Sigmoid colon (tissue), 7 donors: ENCODE measurements around the gene NEK9. TPM values are rescaled to one million over a fixed set of nuclear protein-coding genes. Genes with fewer than 3 reads are reported as not detected.

Experiments
- DNase-seq: peaks from one replicate; pipeline ENCODE4 v3.0.0-alpha.2; 2019
- H3K27ac ChIP-seq, 4 donors: fragments of 200-600 bp; sonication (generic); one replicate each; pipeline ENCODE4 v1.5.1; 2016 to 2019; ENCODE audit warnings: mild to moderate bottlenecking in 1 of 4
- H3K27me3 ChIP-seq, 3 donors: fragments of 200-600 bp; sonication (generic); one replicate each; pipeline ENCODE4 v1.5.1; 2019; ENCODE audit warnings: mild to moderate bottlenecking in 1 of 3
- H3K36me3 ChIP-seq, 4 donors: fragments of 200-600 bp; sonication (generic); one replicate each; pipeline ENCODE4 v1.5.1; 2016 to 2019
- H3K4me1 ChIP-seq, 4 donors: fragments of 200-600 bp; sonication (generic); one replicate each; pipeline ENCODE4 v1.5.1; 2017 to 2019
- H3K4me3 ChIP-seq, 4 donors: fragments of 200-600 bp; sonication (generic); one replicate each; pipeline ENCODE4 v1.5.1; 2017 to 2019; ENCODE audit warnings: mild to moderate bottlenecking in 2 of 4, moderate library complexity in 1 of 4
- H3K9me3 ChIP-seq, 4 donors: fragments of 200-600 bp in 3 of 4; sonication (generic) in 3 of 4; one replicate each; pipeline versions ENCODE4 v1.5.1 to v1.6.1; 2013 to 2019
- CTCF ChIP-seq, 4 experiments: fragments of 450-650 bp in 3 of 4; fragments of 200-600 bp in 1 of 4; IDR thresholded peaks; one replicate each; pipeline ENCODE4 v1.5.1; 2016 to 2019; ENCODE audit warnings: antibody characterized with exemption in 4 of 4, mild to moderate bottlenecking in 3 of 4, moderate library complexity in 2 of 4
- EP300 ChIP-seq, 4 donors: sonication (generic); formaldehyde crosslinking; IDR thresholded peaks; one replicate each; pipeline ENCODE4 v1.6.1; 2017; ENCODE audit warnings: antibody characterized with exemption in 4 of 4
- POLR2A ChIP-seq, 2 donors: fragments of 450-650 bp; IDR thresholded peaks; one replicate each; pipeline ENCODE4 v1.6.1; 2016; ENCODE audit warnings: antibody characterized with exemption in 2 of 2, mild to moderate bottlenecking in 2 of 2, moderate library complexity in 2 of 2
- POLR2AphosphoS5 ChIP-seq, 4 donors: sonication (generic); formaldehyde crosslinking; IDR thresholded peaks; one replicate each; pipeline ENCODE4 v1.6.1; 2017; ENCODE audit warnings: antibody characterized with exemption in 4 of 4
- WGBS, 2 donors: extraction: QIAGEN DNeasy Blood & Tissue Kit; methylation state at CpG; one replicate each; pipeline ENCODE4 v1.1.7; 2013; 5-methylcytosine and 5-hydroxymethylcytosine counted together
- intact Hi-C: fragments of 100-400 bp; cut with DNase I; formaldehyde crosslinking; loops from one replicate; pipeline ENCODE4 v1.15.1; 2023
- polyA plus RNA-seq, 3 donors: library from polyadenylated mRNA; stranded (reverse); fragments of 200-250 nt; gene quantifications; one replicate each; pipeline ENCODE4 v1.2.3, GENCODE V29; 2013
- total RNA-seq, 4 donors: library from RNA; depleted of rRNA; stranded (reverse); fragments of >200 nt; gene quantifications; one replicate each; pipeline ENCODE4 v1.1.0, GENCODE V29; 2016
- donor health status: healthy with polysubstance abuse.
- donor health status: Bipolar disorder and iron deficiency.
- donor health status: healthy.

NEK9 gene
- total and polyA plus RNA-seq, 7 donors: 9.0 to 66.7 (median 54.4) TPM

GRCh38 chr14:75095690-75096089, 31.2 kb downstream of the NEK9 start:
- no peak for DNase-seq
- Histone ChIP-seq H3K9me3 (no peaks in the 10 kb centered on the region), H3K4me1 (no peaks in the 10 kb centered on the region), H3K4me3 (no peak overlapping the region), H3K36me3 (peaks cover 34 to 99% (median 59%) of the 10 kb centered on the region in 4 donors), H3K27ac (no peak overlapping the region), H3K27me3 (no peaks in the 10 kb centered on the region)
- 88 to 93% methylated on average over 4 of the region's 4 CpGs for WGBS, 2 donors
- TF ChIP-seq POLR2AphosphoS5 (IDR thresholded peaks at IDR 0.05): no peak
- no peak for TF ChIP-seq POLR2A (IDR thresholded peaks at IDR 0.05)
- no peak for TF ChIP-seq CTCF (IDR thresholded peaks at IDR 0.05)
- TF ChIP-seq EP300 (IDR thresholded peaks at IDR 0.05): no peak
- intact Hi-C loops: no loop called here

DNA sequence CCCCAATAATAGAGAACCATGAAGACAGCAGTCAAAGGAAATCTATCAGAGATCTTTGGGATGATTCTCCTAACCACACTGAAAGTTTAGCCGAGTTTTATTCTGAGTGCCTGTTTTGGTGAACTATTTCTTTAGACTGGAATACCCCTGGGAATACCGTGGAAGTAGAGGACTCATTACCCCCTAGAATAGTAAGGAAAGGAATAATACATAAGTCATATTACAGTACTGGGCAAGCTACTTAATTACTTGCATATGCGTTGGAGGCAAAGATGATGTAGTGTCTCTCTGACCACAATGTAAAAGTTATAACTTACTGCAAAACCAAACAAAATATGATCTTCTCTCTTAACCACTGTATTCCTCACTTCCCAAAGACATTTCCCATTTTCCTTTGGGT, 32.0 kb downstream of the NEK9 start:
- TF ChIP-seq EP300 (IDR thresholded peaks at IDR 0.05) (no peak), POLR2A (IDR thresholded peaks at IDR 0.05) (no peak), POLR2AphosphoS5 (IDR thresholded peaks at IDR 0.05) (no peak), CTCF (IDR thresholded peaks at IDR 0.05) (no peak)
- no peaks in the 10 kb centered on the region for H3K9me3 ChIP-seq
- no peaks in the 10 kb centered on the region for H3K4me1 ChIP-seq
- H3K27ac ChIP-seq: no peak overlapping the region
- H3K36me3 ChIP-seq: peaks cover 29 to 100% (median 56%) of the 10 kb centered on the region in 4 donors
- no peak overlapping the region for H3K4me3 ChIP-seq
- WGBS, 2 donors: 94 to 95% methylated on average over 3 of the region's 3 CpGs
- intact Hi-C loops: no loop called here
- DNase-seq: no peak
- H3K27me3 ChIP-seq: no peaks in the 10 kb centered on the region

- no peak for DNase-seq
- Histone ChIP-seq H3K36me3 (peaks cover 32 to 98% (median 47%) of the 10 kb centered on the region in 4 donors), H3K9me3 (no peaks in the 10 kb centered on the region), H3K27ac (no peak overlapping the region), H3K27me3 (no peaks in the 10 kb centered on the region), H3K4me3 (no peak overlapping the region), H3K4me1 (no peaks in the 10 kb centered on the region)
- TF ChIP-seq POLR2A (IDR thresholded peaks at IDR 0.05): no peak
- TF ChIP-seq CTCF (IDR thresholded peaks at IDR 0.05): no peak
- no peak for TF ChIP-seq EP300 (IDR thresholded peaks at IDR 0.05)
- no peak for TF ChIP-seq POLR2AphosphoS5 (IDR thresholded peaks at IDR 0.05)
- 90 to 95% methylated on average over 2 of the region's 2 CpGs for WGBS, 2 donors
- intact Hi-C loops: no loop called here
These were observed 34.1 kb downstream of the NEK9 start for GRCh38 chr14:75092698-75093097.

DNA sequence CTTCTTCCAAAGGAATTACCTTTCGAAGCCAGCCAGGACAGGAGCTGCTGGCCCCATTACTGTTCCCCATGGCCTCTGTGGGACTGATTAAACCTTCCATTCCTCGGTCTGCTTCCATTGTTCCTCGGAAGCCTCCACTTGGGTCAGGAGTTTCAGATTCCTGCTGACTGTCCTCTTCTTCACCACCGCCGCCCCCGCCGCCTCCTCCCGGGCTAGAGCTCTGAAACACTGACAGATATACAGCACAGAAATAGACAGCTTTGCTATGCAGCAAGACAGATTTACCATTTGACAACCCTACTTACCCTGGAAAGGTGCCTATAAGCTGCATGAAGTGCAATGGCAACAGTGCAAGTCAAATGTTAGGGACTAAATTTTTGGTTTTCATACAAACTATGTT, 35.6 kb downstream of the NEK9 start:
- H3K4me3 ChIP-seq: no peak overlapping the region
- no peaks in the 10 kb centered on the region for H3K9me3 ChIP-seq
- H3K4me1 ChIP-seq: no peaks in the 10 kb centered on the region
- intact Hi-C loops: no loop called here
- H3K36me3 ChIP-seq: peaks cover 32 to 98% (median 51%) of the 10 kb centered on the region in 4 donors
- no peak for TF ChIP-seq CTCF (IDR thresholded peaks at IDR 0.05)
- H3K27ac ChIP-seq: no peak overlapping the region
- DNase-seq: no peak
- H3K27me3 ChIP-seq: no peaks in the 10 kb centered on the region
- 95 to 96% methylated on average over 8 of the region's 8 CpGs for WGBS, 2 donors

DNA sequence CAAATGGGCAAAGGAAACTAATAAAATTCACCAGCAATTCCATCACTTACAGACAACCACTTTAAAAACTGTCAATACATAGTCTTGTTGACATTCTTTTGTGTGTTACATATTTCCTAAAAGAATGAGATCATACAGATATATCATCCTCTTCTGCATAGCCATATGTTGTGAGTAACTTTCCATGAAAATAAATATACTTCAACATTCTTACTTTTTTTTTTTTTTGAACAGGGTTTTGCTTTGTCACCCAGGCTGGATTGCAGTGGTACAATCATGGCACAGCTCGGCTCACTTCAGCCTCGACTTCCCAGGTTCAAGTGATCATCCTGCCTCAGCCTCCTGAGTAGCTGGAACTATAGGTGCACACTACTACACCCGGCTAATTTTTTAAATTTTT, 36.5 kb downstream of the NEK9 start:
- 90% methylated on average over 3 of the region's 3 CpGs for WGBS, 2 donors
- Histone ChIP-seq H3K27me3 (no peaks in the 10 kb centered on the region), H3K4me3 (no peak overlapping the region), H3K27ac (no peak overlapping the region), H3K9me3 (no peaks in the 10 kb centered on the region), H3K36me3 (peaks cover 33 to 98% (median 52%) of the 10 kb centered on the region in 4 donors), H3K4me1 (no peaks in the 10 kb centered on the region)
- DNase-seq: no peak
- intact Hi-C loops: no loop called here
- TF ChIP-seq POLR2A (IDR thresholded peaks at IDR 0.05) (no peak), CTCF (IDR thresholded peaks at IDR 0.05) (no peak), EP300 (IDR thresholded peaks at IDR 0.05) (no peak), POLR2AphosphoS5 (IDR thresholded peaks at IDR 0.05) (no peak)
